GM12875 (cell line): ENCODE measurements around the gene DBF4.

Source experiments
- H3K4me3 ChIP-seq: one replicate; pipeline ENCODE4 v1.5.1; 2011; ENCODE audit warnings: low read depth, low read length, control low read depth
- CTCF ChIP-seq: IDR thresholded peaks from 2 replicates; pipeline ENCODE4 v1.5.1; 2011; ENCODE audit warnings: low read depth, mild to moderate bottlenecking, control low read depth, inconsistent platforms, low read length, moderate library complexity, borderline replicate concordance; ENCODE audit not compliant: insufficient read depth

DBF4 gene

DNA sequence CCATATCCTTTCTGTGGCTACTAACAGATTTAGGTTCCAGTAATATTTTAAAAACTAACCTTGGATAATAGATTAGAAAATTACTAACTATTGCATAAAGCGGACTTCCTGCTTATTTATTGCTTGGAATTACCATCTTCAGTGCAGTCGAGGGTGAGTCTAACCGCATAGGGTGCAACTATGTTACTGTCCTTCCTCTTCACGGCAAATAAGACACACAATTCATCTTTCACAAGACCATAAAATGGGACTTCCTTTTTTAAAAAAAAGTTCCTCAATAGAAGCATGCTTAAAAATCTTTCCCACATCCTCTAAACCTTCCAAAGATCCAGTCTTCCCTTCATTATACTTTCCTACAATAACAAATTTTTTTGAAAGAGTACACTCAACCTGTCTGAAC is 2.2 kb upstream of the DBF4 start:
- peak overlapping the region; percentile 99 for H3K4me3 ChIP-seq

GRCh38 chr7:87875151-87876039 is 898 bp upstream of the DBF4 start:
- no peak for TF ChIP-seq CTCF
- peak overlapping the region; percentile 99 for H3K4me3 ChIP-seq

More for the DNA sequence above, 2.2 kb upstream of the DBF4 start:
- no peak for TF ChIP-seq CTCF

GRCh38 chr7:87876869-87877234 is 559 bp downstream of the DBF4 start:
- TF ChIP-seq CTCF, result no peak

DNA sequence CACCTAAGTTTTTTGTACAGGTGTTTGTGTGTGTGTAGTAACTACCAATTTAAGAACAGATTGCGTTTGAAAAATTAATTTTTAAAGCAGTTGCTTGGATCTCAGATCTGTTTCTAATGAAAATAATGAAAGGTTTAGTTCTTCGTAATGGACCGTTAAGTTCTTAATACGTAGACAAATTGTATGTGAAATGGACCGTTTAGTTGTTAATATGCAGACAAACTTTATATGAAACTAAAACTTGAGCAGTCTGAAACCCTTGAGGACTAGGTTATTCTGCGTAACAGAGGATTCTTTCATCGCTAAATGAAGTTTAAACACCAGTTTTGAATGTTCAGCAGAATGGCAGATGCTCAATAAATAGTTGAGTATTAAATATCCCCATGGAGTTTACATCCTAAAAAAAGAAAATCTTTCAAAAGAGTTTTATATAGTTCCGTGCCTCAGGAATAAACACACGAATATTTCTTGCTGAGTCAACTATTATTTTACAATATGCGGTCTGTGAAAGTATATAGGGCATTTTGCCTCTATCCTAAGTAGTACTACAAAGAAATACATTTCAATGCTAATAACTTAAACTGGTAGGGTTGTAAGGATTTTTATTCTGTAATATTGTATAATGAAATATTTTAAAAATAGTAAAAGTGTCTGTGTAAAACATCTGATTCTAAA is 1.2 kb downstream of the DBF4 start:
- H3K4me3 ChIP-seq, result peak overlapping the region; percentile 99
- no peak for TF ChIP-seq CTCF

More at GRCh38 chr7:87876869-87877234, 559 bp downstream of the DBF4 start:
- H3K4me3 ChIP-seq, result peak overlapping the region; percentile 99

DNA sequence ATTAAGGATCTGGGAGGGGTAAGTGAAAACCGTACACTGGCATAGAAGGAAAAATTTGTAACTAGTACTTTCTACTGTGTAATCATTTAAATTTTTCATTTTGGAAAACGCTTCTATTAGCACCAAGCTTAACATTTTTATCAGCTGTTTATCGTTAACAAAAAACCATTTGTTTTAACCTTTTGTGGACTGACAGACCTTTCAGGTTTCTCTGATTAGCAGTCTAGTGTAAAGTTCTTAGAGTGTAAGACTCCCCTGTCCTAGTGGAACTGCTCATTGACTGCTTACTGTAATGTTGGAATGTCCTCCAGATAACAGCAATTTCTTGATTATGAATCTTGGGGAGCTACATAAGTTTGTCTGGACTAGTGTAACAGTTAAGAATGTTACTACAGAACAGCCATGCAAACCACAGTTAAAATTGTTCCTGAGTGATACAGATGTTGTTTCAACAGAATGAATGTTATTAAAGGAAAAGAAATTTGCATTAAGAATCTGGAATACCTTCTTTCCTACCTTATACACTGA is 2.0 kb downstream of the DBF4 start:
- H3K4me3 ChIP-seq, result no peak overlapping the region
- no peak for TF ChIP-seq CTCF

DNA sequence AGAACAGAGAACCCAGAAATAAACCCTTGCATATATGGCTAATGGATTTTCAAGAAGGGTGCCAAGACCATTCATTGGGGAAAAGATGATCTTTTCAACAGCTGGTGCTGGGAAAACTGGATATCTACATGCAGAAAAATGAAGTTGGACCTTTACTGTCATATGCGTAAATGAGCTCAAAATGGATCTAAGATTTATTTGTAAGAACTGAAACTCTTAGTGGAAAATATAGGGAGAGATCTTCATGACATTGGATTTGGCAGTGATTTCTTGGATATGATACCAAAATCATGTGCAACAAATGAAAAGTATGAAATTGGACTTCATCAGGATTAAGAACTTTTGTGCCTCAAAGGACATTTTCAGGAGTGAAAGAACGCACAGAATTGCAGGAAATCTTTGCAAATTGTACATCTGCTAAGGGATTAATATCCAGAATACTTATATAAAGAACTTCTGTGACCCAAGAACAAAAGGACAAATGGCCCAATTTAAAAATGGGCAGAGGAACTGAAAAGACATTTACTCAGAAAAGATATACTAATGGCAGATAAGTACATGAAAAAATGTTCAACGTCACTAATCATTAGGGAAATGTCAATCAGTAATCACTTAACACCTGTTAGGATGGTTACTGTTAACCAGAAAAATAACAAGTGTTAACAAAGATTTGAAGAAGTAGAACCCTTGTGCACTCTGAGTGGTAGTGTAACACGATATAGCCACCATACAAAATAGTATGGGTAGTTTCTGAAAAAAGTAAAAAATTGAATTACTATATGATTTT is 6.1 kb downstream of the DBF4 start:
- no peak overlapping the region for H3K4me3 ChIP-seq
- TF ChIP-seq CTCF, result no peak
